Muscle layer of duodenum (tissue), 2 donors: ENCODE data around the gene TTI1.
A peak's percentile ranks its signal among the peaks of the same experiment; 100 is the strongest.

ENCODE experiments used
- H3K27ac ChIP-seq: one replicate; pipeline ENCODE4 v1.7.0; 2013; ENCODE audit warnings: mild to moderate bottlenecking, low read length
- H3K27me3 ChIP-seq: one replicate; pipeline ENCODE4 v1.7.0; 2013; ENCODE audit warnings: low read depth, mild to moderate bottlenecking, control low read depth, low read length
- H3K36me3 ChIP-seq, 2 donors: one replicate each; pipeline ENCODE4 v1.7.0; 2013; ENCODE audit warnings: low read length in 2 of 2, control low read depth in 1 of 2, mild to moderate bottlenecking in 1 of 2; ENCODE audit not compliant: insufficient read depth in 2 of 2, control insufficient read depth in 1 of 2
- H3K4me1 ChIP-seq, 2 donors: one replicate each; pipeline ENCODE4 v1.7.0; 2013; ENCODE audit warnings: low read length in 2 of 2, mild to moderate bottlenecking in 2 of 2, control low read depth in 1 of 2, moderate library complexity in 1 of 2; ENCODE audit not compliant: insufficient read depth in 2 of 2, control insufficient read depth in 1 of 2
- H3K4me3 ChIP-seq, 2 donors: one replicate each; pipeline ENCODE4 v1.7.0; 2013; ENCODE audit warnings: low read length in 2 of 2, low read depth in 1 of 2, mild to moderate bottlenecking in 1 of 2
- H3K9me3 ChIP-seq, 2 donors: one replicate each; pipeline ENCODE4 v1.7.0; 2013; ENCODE audit warnings: low read length in 2 of 2, control low read depth in 1 of 2, mild to moderate bottlenecking in 1 of 2; ENCODE audit not compliant: control insufficient read depth in 1 of 2
- donor health status: healthy.

Gene TTI1

GRCh38 chr20:38052870-38053269 is 19.6 kb upstream of the TTI1 start:
- Histone ChIP-seq H3K4me3 (no peak overlapping the region), H3K27ac (no peak overlapping the region), H3K27me3 (no peaks in the 10 kb centered on the region), H3K36me3 (peaks cover 23 to 25% of the 10 kb centered on the region in 2 donors), H3K4me1 (peaks cover 0 to 11% of the 10 kb centered on the region in 2 donors), H3K9me3 (no peaks in the 10 kb centered on the region)

- Histone ChIP-seq H3K27ac (no peak overlapping the region), H3K36me3 (peaks cover 28% of the 10 kb centered on the region in 2 donors), H3K4me3 (no peak overlapping the region), H3K27me3 (no peaks in the 10 kb centered on the region), H3K9me3 (no peaks in the 10 kb centered on the region), H3K4me1 (peaks cover 0 to 7% of the 10 kb centered on the region in 2 donors)
These were observed 17.4 kb upstream of the TTI1 start for GRCh38 chr20:38050686-38051085.

GRCh38 chr20:38049800-38050199 is 16.5 kb upstream of the TTI1 start:
- H3K9me3 ChIP-seq = no peaks in the 10 kb centered on the region
- H3K36me3 ChIP-seq = peaks cover 23 to 32% of the 10 kb centered on the region in 2 donors
- peaks cover 0 to 7% of the 10 kb centered on the region in 2 donors for H3K4me1 ChIP-seq
- H3K27me3 ChIP-seq = no peaks in the 10 kb centered on the region
- H3K27ac ChIP-seq = no peak overlapping the region
- H3K4me3 ChIP-seq = no peak overlapping the region

- Histone ChIP-seq H3K27ac (no peak overlapping the region), H3K27me3 (no peaks in the 10 kb centered on the region), H3K9me3 (no peaks in the 10 kb centered on the region), H3K36me3 (peaks cover 40 to 52% of the 10 kb centered on the region in 2 donors), H3K4me3 (no peak overlapping the region), H3K4me1 (peaks cover 0 to 7% of the 10 kb centered on the region in 2 donors)
These were observed 13.3 kb upstream of the TTI1 start for GRCh38 chr20:38046572-38046971.

- H3K27me3 ChIP-seq = no peaks in the 10 kb centered on the region
- no peaks in the 10 kb centered on the region for H3K9me3 ChIP-seq
- H3K36me3 ChIP-seq = peaks cover 38 to 55% of the 10 kb centered on the region in 2 donors
- peaks cover 0 to 3% of the 10 kb centered on the region in 2 donors for H3K4me1 ChIP-seq
- H3K27ac ChIP-seq = no peak overlapping the region
- no peak overlapping the region for H3K4me3 ChIP-seq
These were observed 11.4 kb upstream of the TTI1 start for GRCh38 chr20:38044685-38045084.

GRCh38 chr20:38043512-38044300 is 10.4 kb upstream of the TTI1 start:
- H3K27me3 ChIP-seq = no peaks in the 10 kb centered on the region
- H3K36me3 ChIP-seq = peaks cover 35 to 52% of the 10 kb centered on the region in 2 donors
- no peak overlapping the region for H3K4me3 ChIP-seq
- no peaks in the 10 kb centered on the region for H3K9me3 ChIP-seq
- no peak overlapping the region for H3K27ac ChIP-seq
- no peaks in the 10 kb centered on the region for H3K4me1 ChIP-seq

GRCh38 chr20:38040276-38040675 is 7.0 kb upstream of the TTI1 start:
- Histone ChIP-seq H3K27ac (no peak overlapping the region), H3K4me3 (no peak overlapping the region), H3K36me3 (peaks cover 25 to 38% of the 10 kb centered on the region in 2 donors), H3K4me1 (peaks cover 8 to 16% of the 10 kb centered on the region in 2 donors), H3K27me3 (no peaks in the 10 kb centered on the region), H3K9me3 (no peaks in the 10 kb centered on the region)

GRCh38 chr20:38036366-38036765 is 3.1 kb upstream of the TTI1 start:
- H3K9me3 ChIP-seq = no peaks in the 10 kb centered on the region
- no peaks in the 10 kb centered on the region for H3K27me3 ChIP-seq
- no peak overlapping the region for H3K27ac ChIP-seq
- peaks cover 0 to 19% of the 10 kb centered on the region in 2 donors for H3K36me3 ChIP-seq
- H3K4me1 ChIP-seq = peaks cover 28 to 38% of the 10 kb centered on the region in 2 donors
- H3K4me3 ChIP-seq = no peak overlapping the region

GRCh38 chr20:38034961-38035360 is 1.7 kb upstream of the TTI1 start:
- H3K27me3 ChIP-seq = no peaks in the 10 kb centered on the region
- peaks cover 28 to 38% of the 10 kb centered on the region in 2 donors for H3K4me1 ChIP-seq
- peaks cover 0 to 8% of the 10 kb centered on the region in 2 donors for H3K36me3 ChIP-seq
- no peaks in the 10 kb centered on the region for H3K9me3 ChIP-seq
- no peak overlapping the region for H3K27ac ChIP-seq
- H3K4me3 ChIP-seq = peak overlapping the region; percentile 99 to 100

- no peaks in the 10 kb centered on the region for H3K27me3 ChIP-seq
- H3K4me1 ChIP-seq = peaks cover 28 to 38% of the 10 kb centered on the region in 2 donors
These were observed 923 bp upstream of the TTI1 start for GRCh38 chr20:38034108-38034649.

GRCh38 chr20:38032585-38033329 is 499 bp downstream of the TTI1 start:
- Histone ChIP-seq H3K27me3 (no peaks in the 10 kb centered on the region), H3K9me3 (no peaks in the 10 kb centered on the region), H3K27ac (peak overlapping the region; percentile 90), H3K4me1 (peaks cover 28 to 38% of the 10 kb centered on the region in 2 donors), H3K4me3 (peak overlapping the region; percentile 99 to 100), H3K36me3 (peaks cover 0 to 6% of the 10 kb centered on the region in 2 donors)

More at GRCh38 chr20:38034108-38034649, 923 bp upstream of the TTI1 start:
- peak overlapping the region; percentile 90 for H3K27ac ChIP-seq
- peaks cover 0 to 6% of the 10 kb centered on the region in 2 donors for H3K36me3 ChIP-seq
- H3K4me3 ChIP-seq = peak overlapping the region; percentile 99 to 100
- no peaks in the 10 kb centered on the region for H3K9me3 ChIP-seq
